Adipose tissue (tissue), 3 donors: Measurements from ENCODE around the gene SBK3. TPM values are rescaled to one million over a fixed set of nuclear protein-coding genes. Genes with fewer than 3 reads are reported as not detected.
"Not testable (repeated sequence)": the region's sequence is repeated elsewhere in the genome, so short reads cannot be mapped to it uniquely, and the experiment has no call there.

Experiments
- H3K27ac ChIP-seq: one replicate; pipeline ENCODE4 v1.5.1; 2013; ENCODE audit warnings: low read depth, low read length
- WGBS, 3 donors: extraction: QIAGEN DNeasy Blood & Tissue Kit; methylation state at CpG; one replicate each; pipeline ENCODE4 v1.1.7; 2013; 5-methylcytosine and 5-hydroxymethylcytosine counted together
- polyA plus RNA-seq, 3 donors: library from polyadenylated mRNA; stranded (reverse); fragments of 200-250 nt; gene quantifications; one replicate each; pipeline ENCODE4 v1.2.3, GENCODE V29; 2013
- donor health status: healthy with polysubstance abuse.
- donor health status: Bipolar disorder and iron deficiency.
- donor health status: healthy.

Gene SBK3
- polyA plus RNA-seq, 3 donors: 0.29 to 1.6 (median 1.2) TPM

GRCh38 chr19:55578761-55579747 lies 33.7 kb upstream of the SBK3 start:
- WGBS, 3 donors: 91 to 94% (median 93%) methylated on average over 62 to 90 of the region's 90 CpGs
- no peak overlapping the region for H3K27ac ChIP-seq

- 94 to 96% (median 95%) methylated on average over 55 to 83 of the region's 83 CpGs for WGBS, 3 donors
- H3K27ac ChIP-seq: no peak overlapping the region
Observed at GRCh38 chr19:55578031-55578760, 32.9 kb upstream of the SBK3 start.

- H3K27ac ChIP-seq: no peak overlapping the region
- 85 to 91% (median 89%) methylated on average over 5 of the region's 5 CpGs for WGBS, 3 donors
Observed at GRCh38 chr19:55576746-55577145, 31.4 kb upstream of the SBK3 start.

- 83 to 97% (median 90%) methylated on average over 6 of the region's 6 CpGs for WGBS, 3 donors
Observed at GRCh38 chr19:55573929-55574328, 28.6 kb upstream of the SBK3 start.

GRCh38 chr19:55569477-55569876 lies 24.1 kb upstream of the SBK3 start:
- H3K27ac ChIP-seq: not testable (repeated sequence)
- WGBS, 3 donors: 92 to 93% (median 92%) methylated on average over 5 of the region's 5 CpGs

More at GRCh38 chr19:55573929-55574328, 28.6 kb upstream of the SBK3 start:
- H3K27ac ChIP-seq: not testable (repeated sequence)

GRCh38 chr19:55567708-55568328 lies 22.5 kb upstream of the SBK3 start:
- H3K27ac ChIP-seq: no peak overlapping the region

GRCh38 chr19:55566823-55567222 lies 21.5 kb upstream of the SBK3 start:
- H3K27ac ChIP-seq: no peak overlapping the region
- WGBS, 3 donors: 41 to 56% (median 47%) methylated on average over 9 of the region's 9 CpGs

- 52 to 60% (median 55%) methylated on average over 12 of the region's 12 CpGs for WGBS, 3 donors
- no peak overlapping the region for H3K27ac ChIP-seq
Observed at GRCh38 chr19:55563261-55563690, 17.9 kb upstream of the SBK3 start.

- 73 to 86% (median 78%) methylated on average over 9 of the region's 9 CpGs for WGBS, 3 donors
Observed at GRCh38 chr19:55559684-55560083, 14.3 kb upstream of the SBK3 start.

GRCh38 chr19:55554741-55555152 lies 9.4 kb upstream of the SBK3 start:
- no peak overlapping the region for H3K27ac ChIP-seq
- 59 to 83% (median 71%) methylated on average over 8 of the region's 8 CpGs for WGBS, 3 donors

More at GRCh38 chr19:55559684-55560083, 14.3 kb upstream of the SBK3 start:
- H3K27ac ChIP-seq: no peak overlapping the region

GRCh38 chr19:55554302-55554701 lies 9.0 kb upstream of the SBK3 start:
- WGBS, 3 donors: 85 to 92% (median 91%) methylated on average over 9 of the region's 9 CpGs
- no peak overlapping the region for H3K27ac ChIP-seq

- WGBS, 3 donors: 55 to 69% (median 69%) methylated on average over 13 of the region's 13 CpGs
- no peak overlapping the region for H3K27ac ChIP-seq
Observed at GRCh38 chr19:55553217-55554182, 8.2 kb upstream of the SBK3 start.

- 55 to 70% (median 69%) methylated on average over 13 of the region's 13 CpGs for WGBS, 3 donors
- H3K27ac ChIP-seq: no peak overlapping the region
Observed at GRCh38 chr19:55552620-55553019, 7.3 kb upstream of the SBK3 start.

GRCh38 chr19:55552206-55552605 lies 6.9 kb upstream of the SBK3 start:
- 68 to 83% (median 78%) methylated on average over 5 of the region's 5 CpGs for WGBS, 3 donors
- no peak overlapping the region for H3K27ac ChIP-seq

- 63 to 74% (median 67%) methylated on average over 7 of the region's 7 CpGs for WGBS, 3 donors
- no peak overlapping the region for H3K27ac ChIP-seq
Observed at GRCh38 chr19:55550321-55550650, 4.9 kb upstream of the SBK3 start.

- WGBS, 3 donors: 21 to 54% (median 34%) methylated on average over 36 of the region's 36 CpGs
- H3K27ac ChIP-seq: no peak overlapping the region
Observed at GRCh38 chr19:55549500-55550320, 4.4 kb upstream of the SBK3 start.
